Keratinocyte (primary cell): ENCODE measurements around the gene NAV3. TPM values are rescaled to one million over a fixed set of nuclear protein-coding genes. Genes with fewer than 3 reads are reported as not detected.

Source experiments
- DNase-seq: peaks from one replicate; pipeline ENCODE4 v3.0.0-alpha.2; 2011; ENCODE audit warnings: low read depth, missing footprints, low spot score
- FAIRE-seq: peaks from 2 replicates; lab custom pipeline; 2011; peaks lifted over from hg19 to GRCh38; lab: Jason Lieb, UNC
- H2AFZ ChIP-seq: 2 replicates; pipeline ENCODE4 v1.6.0; 2012; ENCODE audit warnings: low read length, control low read depth, inconsistent platforms; ENCODE audit not compliant: control insufficient read depth
- H3K27ac ChIP-seq: 2 replicates; pipeline ENCODE4 v1.5.1; 2011; ENCODE audit warnings: low read length; ENCODE audit not compliant: control insufficient read depth, insufficient read depth
- H3K27me3 ChIP-seq: 3 replicates; pipeline ENCODE4 v1.6.0; 2011; ENCODE audit warnings: low read length; ENCODE audit not compliant: control insufficient read depth, insufficient read depth; ENCODE audit errors: extremely low read depth
- H3K36me3 ChIP-seq, 2 experiments: 2 replicates in 1 of 2; 3 replicates in 1 of 2; pipeline ENCODE4 v1.5.1; 2011; ENCODE audit warnings: low read length in 2 of 2, mild to moderate bottlenecking in 1 of 2; ENCODE audit not compliant: control insufficient read depth in 2 of 2, insufficient read depth in 2 of 2; ENCODE audit errors: extremely low read depth in 1 of 2
- H3K4me1 ChIP-seq: 3 replicates; pipeline ENCODE4 v1.5.1; 2011; ENCODE audit warnings: low read length; ENCODE audit not compliant: control insufficient read depth, insufficient read depth; ENCODE audit errors: extremely low read depth
- H3K4me2 ChIP-seq: 3 replicates; pipeline ENCODE4 v1.6.0; 2011; ENCODE audit warnings: low read depth, low read length; ENCODE audit not compliant: control insufficient read depth, insufficient read depth; ENCODE audit errors: extremely low read depth
- H3K4me3 ChIP-seq, 3 experiments: fragments of 200-600 bp in 1 of 3; sonication (generic) in 1 of 3; 2 replicates in 2 of 3; 3 replicates in 1 of 3; pipeline ENCODE4 v1.5.1; 2011 to 2016; ENCODE audit warnings: low read length in 3 of 3, mild to moderate bottlenecking in 3 of 3, control low read depth in 2 of 3, inconsistent platforms in 1 of 3, low read depth in 1 of 3, mixed read lengths in 1 of 3, mixed run types in 1 of 3, moderate library complexity in 1 of 3; ENCODE audit not compliant: control insufficient read depth in 2 of 3, insufficient read depth in 2 of 3; ENCODE audit errors: extremely low read depth in 1 of 3
- H3K79me2 ChIP-seq: 2 replicates; pipeline ENCODE4 v1.6.0; 2012; ENCODE audit warnings: low read length; ENCODE audit not compliant: control insufficient read depth, insufficient read depth
- H3K9ac ChIP-seq: 3 replicates; pipeline ENCODE4 v1.6.0; 2011; ENCODE audit warnings: low read length; ENCODE audit not compliant: control insufficient read depth, insufficient read depth; ENCODE audit errors: extremely low read depth
- H3K9me1 ChIP-seq: 3 replicates; pipeline ENCODE4 v1.6.0; 2011; ENCODE audit warnings: low read length; ENCODE audit not compliant: control insufficient read depth, insufficient read depth; ENCODE audit errors: extremely low read depth
- H3K9me3 ChIP-seq: 2 replicates; pipeline ENCODE4 v1.5.1; 2012; ENCODE audit warnings: low read depth, low read length; ENCODE audit not compliant: control insufficient read depth
- H4K20me1 ChIP-seq: 3 replicates; pipeline ENCODE4 v1.6.0; 2011; ENCODE audit warnings: low read length; ENCODE audit not compliant: control insufficient read depth, insufficient read depth; ENCODE audit errors: extremely low read depth
- CTCF ChIP-seq, 3 experiments: IDR thresholded peaks in 1 of 3; conservative IDR thresholded peaks in 1 of 3; optimal IDR thresholded peaks in 1 of 3; 2 replicates in 2 of 3; 3 replicates in 1 of 3; pipeline versions ENCODE3 to v1.5.1; 2011; ENCODE audit warnings: low read length in 3 of 3, mild to moderate bottlenecking in 3 of 3, moderate library complexity in 2 of 3, control low read depth in 1 of 3, inconsistent platforms in 1 of 3; ENCODE audit not compliant: insufficient read depth in 2 of 3; ENCODE audit errors: extremely low read depth in 1 of 3
- EZH2 ChIP-seq: IDR thresholded peaks from one replicate; pipeline ENCODE4 v1.6.1; 2012; ENCODE audit warnings: inconsistent platforms, mild to moderate bottlenecking, low read length, moderate library complexity
- dilution Hi-C: fragments of 300-500 bp; cut with MboI; formaldehyde crosslinking; loops from one replicate; pipeline ENCODE4 v1.7.0; 2020; ENCODE audit warnings: low sequenced_read_pairs; ENCODE audit not compliant: extremely low pct_ligation_motif_present
- polyA plus RNA-seq, 5 experiments: library from polyadenylated mRNA; depleted of rRNA in 3 of 5; stranded (reverse) in 3 of 5; stranded (forward) in 1 of 5; unstranded in 1 of 5; fragments of >200 nt; gene quantifications; 1 replicate in 1 of 5; 2 replicates in 3 of 5; 3 replicates in 1 of 5; pipeline versions ENCODE4 v1.2.1 to v1.2.3, GENCODE V29; 2011 to 2012; ENCODE audit warnings: missing spikeins in 2 of 5, low read depth in 1 of 5, low replicate concordance in 1 of 5

Gene NAV3
- polyA plus RNA-seq, 1 donor (not counting 4 experiments of a cell fraction or from before 2014, with no cell fraction given) = 22.6 TPM

DNA sequence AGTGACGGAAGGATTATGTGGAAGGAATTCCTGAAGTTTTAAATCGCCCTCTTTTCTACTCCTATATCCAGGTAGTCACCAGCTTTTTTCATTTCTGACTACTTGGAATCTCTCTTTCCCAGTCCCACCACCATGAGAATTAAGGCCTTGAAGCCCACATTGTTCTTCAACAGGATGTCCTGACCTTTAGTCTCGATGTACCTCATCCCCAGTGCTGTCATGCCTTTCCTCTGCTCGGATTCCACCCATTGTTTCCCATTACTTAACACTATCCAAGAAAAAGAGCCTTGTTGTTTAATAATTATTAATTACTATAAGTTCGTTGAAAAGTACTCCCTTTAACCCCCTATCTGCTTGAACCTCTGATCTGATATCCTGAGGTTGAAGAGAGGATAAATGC, 44.0 kb upstream of the NAV3 start:
- Histone ChIP-seq H3K9me3 (no peaks in the 10 kb centered on the region), H3K79me2 (no peaks in the 10 kb centered on the region), H3K4me3 (no peak overlapping the region), H3K36me3 (no peaks in the 10 kb centered on the region), H3K9me1 (no peaks in the 10 kb centered on the region), H3K9ac (no peak overlapping the region), H3K4me2 (no peak overlapping the region), H4K20me1 (no peaks in the 10 kb centered on the region), H3K27me3 (no peaks in the 10 kb centered on the region), H3K4me1 (no peaks in the 10 kb centered on the region), H3K27ac (no peak overlapping the region), H2AFZ (no peak overlapping the region)
- DNase-seq = no peak
- dilution Hi-C loops = no loop called here
- TF ChIP-seq EZH2 (no peak), CTCF (optimal IDR thresholded peaks at IDR 0.05 in 1 of 3, IDR thresholded peaks at IDR 0.05 in 1 of 3, conservative IDR thresholded peaks at IDR 0.05 in 1 of 3; ENCODE audit: extremely low read depth in 1 of 3, insufficient read depth in 2 of 3, low read length in 3 of 3) (no peak)
- no peak for FAIRE-seq

- H3K4me3 ChIP-seq = no peak overlapping the region
- H2AFZ ChIP-seq = no peak overlapping the region
- FAIRE-seq = no peak
- H3K4me1 ChIP-seq = no peaks in the 10 kb centered on the region
- no peak for DNase-seq
- H3K9me1 ChIP-seq = no peaks in the 10 kb centered on the region
- H3K27ac ChIP-seq = no peak overlapping the region
- no peaks in the 10 kb centered on the region for H3K27me3 ChIP-seq
- no peak overlapping the region for H3K9ac ChIP-seq
- H3K79me2 ChIP-seq = no peaks in the 10 kb centered on the region
- H3K4me2 ChIP-seq = no peak overlapping the region
- TF ChIP-seq EZH2 (no peak), CTCF (optimal IDR thresholded peaks at IDR 0.05 in 1 of 3, IDR thresholded peaks at IDR 0.05 in 1 of 3, conservative IDR thresholded peaks at IDR 0.05 in 1 of 3; ENCODE audit: extremely low read depth in 1 of 3, insufficient read depth in 2 of 3, low read length in 3 of 3) (no peak)
- H3K36me3 ChIP-seq = no peaks in the 10 kb centered on the region
- no peaks in the 10 kb centered on the region for H3K9me3 ChIP-seq
- no peaks in the 10 kb centered on the region for H4K20me1 ChIP-seq
- dilution Hi-C loops = no loop called here
Observed at GRCh38 chr12:77788231-77789168, 42.2 kb upstream of the NAV3 start.
